ENCODE results near the gene ARHGAP8.
A peak's percentile ranks its signal among the peaks of the same experiment; 100 is the strongest.

DNA sequence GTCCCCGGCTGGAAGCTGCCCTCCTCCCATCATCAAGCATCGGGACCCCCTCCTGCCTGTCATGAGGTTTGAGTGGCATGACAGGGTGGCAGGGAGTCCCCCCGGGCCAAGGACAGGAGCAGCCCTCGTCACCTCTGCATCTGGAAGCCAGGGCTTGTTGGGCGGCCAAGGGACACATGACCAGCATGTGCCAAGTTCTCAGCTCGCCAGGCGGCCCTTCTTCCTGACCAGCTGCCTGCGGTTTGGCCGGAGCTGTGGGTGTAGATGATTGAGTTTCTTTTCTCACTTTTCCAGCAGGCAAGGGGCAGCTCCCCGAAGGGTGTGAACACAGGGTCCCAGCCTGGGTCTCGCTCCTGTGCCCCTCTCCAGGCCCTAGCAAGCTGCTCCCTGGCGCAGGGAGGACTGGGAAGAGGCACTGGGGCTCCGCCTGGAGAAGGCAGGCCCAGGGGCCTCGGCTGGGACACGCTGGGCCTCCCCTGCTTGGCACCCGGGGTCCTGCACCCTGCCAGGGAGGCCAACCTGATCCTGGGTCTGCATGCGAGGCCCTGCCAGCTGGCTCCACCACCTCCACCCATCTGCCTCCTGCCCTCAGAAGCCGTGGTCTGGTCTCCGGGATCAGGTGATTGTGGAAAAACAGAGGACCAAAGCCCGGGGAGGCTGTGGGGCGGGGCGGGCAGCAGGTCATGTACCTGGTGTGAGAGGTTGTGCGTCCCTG is 13.4 kb downstream of the ARHGAP8 start:
- TF ChIP-seq, protein P1, sequence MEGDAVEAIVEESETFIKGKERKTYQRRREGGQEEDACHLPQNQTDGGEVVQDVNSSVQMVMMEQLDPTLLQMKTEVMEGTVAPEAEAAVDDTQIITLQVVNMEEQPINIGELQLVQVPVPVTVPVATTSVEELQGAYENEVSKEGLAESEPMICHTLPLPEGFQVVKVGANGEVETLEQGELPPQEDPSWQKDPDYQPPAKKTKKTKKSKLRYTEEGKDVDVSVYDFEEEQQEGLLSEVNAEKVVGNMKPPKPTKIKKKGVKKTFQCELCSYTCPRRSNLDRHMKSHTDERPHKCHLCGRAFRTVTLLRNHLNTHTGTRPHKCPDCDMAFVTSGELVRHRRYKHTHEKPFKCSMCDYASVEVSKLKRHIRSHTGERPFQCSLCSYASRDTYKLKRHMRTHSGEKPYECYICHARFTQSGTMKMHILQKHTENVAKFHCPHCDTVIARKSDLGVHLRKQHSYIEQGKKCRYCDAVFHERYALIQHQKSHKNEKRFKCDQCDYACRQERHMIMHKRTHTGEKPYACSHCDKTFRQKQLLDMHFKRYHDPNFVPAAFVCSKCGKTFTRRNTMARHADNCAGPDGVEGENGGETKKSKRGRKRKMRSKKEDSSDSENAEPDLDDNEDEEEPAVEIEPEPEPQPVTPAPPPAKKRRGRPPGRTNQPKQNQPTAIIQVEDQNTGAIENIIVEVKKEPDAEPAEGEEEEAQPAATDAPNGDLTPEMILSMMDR (IDR thresholded peaks at IDR 0.05 in 8 of 11, conservative IDR thresholded peaks at IDR 0.05 in 3 of 11) = no peak
- TF ChIP-seq POLR2A (IDR thresholded peaks at IDR 0.05) = no peak
- peak in 2 of 3 donors; percentile 45 to 61 for TF ChIP-seq POLR2AphosphoS5 (IDR thresholded peaks at IDR 0.05)
